HG03442 (cell line): ENCODE measurements around the gene TCTN3.
"Not testable (repeated sequence)": the region's sequence is repeated elsewhere in the genome, so short reads cannot be mapped to it uniquely, and the experiment has no call there.

Source experiments
- ATAC-seq: cut with Tn5 transposase; IDR thresholded peaks from one replicate; pipeline ENCODE4 v1.9.1; 2021; ENCODE audit warnings: mild to moderate bottlenecking, moderate library complexity; ENCODE audit not compliant: unreplicated experiment

TCTN3 gene

GRCh38 chr10:95635319-95635733 lies 58.4 kb downstream of the TCTN3 start:
- no peak for ATAC-seq

GRCh38 chr10:95628786-95629185 lies 64.9 kb downstream of the TCTN3 start:
- ATAC-seq, result no peak

- ATAC-seq, result no peak
These were observed 67.2 kb downstream of the TCTN3 start for GRCh38 chr10:95626500-95626899.

GRCh38 chr10:95620415-95620814 lies 73.3 kb downstream of the TCTN3 start:
- not testable (repeated sequence) for ATAC-seq

GRCh38 chr10:95618101-95618500 lies 75.6 kb downstream of the TCTN3 start:
- ATAC-seq, result no peak

GRCh38 chr10:95616446-95616845 lies 77.3 kb downstream of the TCTN3 start:
- ATAC-seq, result no peak
